Nasal cavity respiratory epithelium epithelial cell of viscerocranial mucosa (primary cell): ENCODE measurements around the gene NPPB. TPM values are rescaled to one million over a fixed set of nuclear protein-coding genes. Genes with fewer than 3 reads are reported as not detected.

Experiments
- total RNA-seq: library from RNA; depleted of rRNA; stranded (reverse); fragments of >200 nt; gene quantifications from 2 replicates; pipeline ENCODE4 v1.2.3, GENCODE V29; 2014

Gene NPPB
- not detected in 2 replicates for total RNA-seq

DNA sequence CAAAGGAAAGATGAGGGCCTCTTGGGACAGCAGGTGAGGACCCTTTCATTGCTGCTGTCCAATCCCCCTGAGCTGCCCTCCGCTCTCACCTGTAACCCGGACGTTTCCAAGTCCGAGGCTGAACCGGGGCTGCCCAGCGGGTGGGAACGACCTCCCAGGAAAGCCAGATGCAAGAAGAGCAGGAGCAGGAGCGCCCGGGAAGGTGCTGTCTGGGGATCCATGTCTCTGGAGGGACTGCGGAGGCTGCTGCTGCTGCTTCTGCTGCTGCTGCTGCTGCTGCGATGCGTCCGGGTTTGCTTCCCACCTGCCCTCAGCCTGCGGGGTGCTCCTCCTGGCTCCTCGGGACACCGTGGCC lies at the start of gene NPPB:
NPPB (minus strand) TSS at position 333 of the 355 bp plus-strand sequence; CDS start at position 221, 112 bp downstream.

DNA sequence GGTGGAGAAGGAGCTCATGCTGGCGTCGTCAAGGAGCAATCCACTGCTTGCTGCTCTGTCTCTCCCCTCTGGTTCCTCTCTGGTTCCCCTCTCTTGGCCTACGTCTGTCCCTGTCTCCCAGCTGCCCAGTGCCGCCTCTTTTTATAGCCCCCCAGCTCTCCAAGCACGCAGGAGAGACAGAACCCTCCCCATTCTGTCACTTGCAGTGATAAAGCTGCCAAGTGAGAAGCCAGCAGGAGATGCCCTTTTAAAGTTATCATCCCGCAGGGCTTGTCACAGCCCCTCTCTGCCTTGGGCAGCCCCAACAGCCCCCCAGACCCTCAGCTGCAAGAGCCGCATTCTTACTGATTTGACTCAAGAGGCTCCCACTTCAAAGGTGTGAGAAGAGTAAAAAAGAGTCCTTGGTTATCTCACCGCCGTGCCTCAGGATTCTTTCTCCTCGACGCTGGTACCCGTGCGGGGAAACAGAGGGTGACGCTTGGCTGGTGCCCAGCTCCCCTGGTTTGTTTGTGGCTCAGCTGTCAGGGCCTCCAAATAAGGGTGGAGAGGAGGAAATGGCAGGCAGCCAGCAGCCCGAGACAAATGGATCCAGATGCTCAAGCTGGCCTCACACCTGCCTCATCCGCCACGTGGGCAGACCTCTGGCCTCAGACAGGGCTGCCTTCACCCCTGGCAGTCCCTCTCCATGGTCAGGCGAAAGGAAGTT lies 10.9 kb downstream of the NPPB start, which contains the start of gene NPPA:
NPPA (minus strand) TSS at position 117 of the 706 bp plus-strand sequence; CDS start at position 18, 99 bp downstream.

Other genes starting within 250 kb of the NPPB start
- 27.0 and 65.7 TPM in 2 replicates for gene FBXO2, start 204.5 kb downstream of the NPPB start, total RNA-seq
- 7.5 and 17.2 TPM in 2 replicates for gene FBXO44, start 204.1 kb downstream of the NPPB start, total RNA-seq
- gene FBXO6, start 194.7 kb downstream of the NPPB start, total RNA-seq: 11.0 and 16.4 TPM in 2 replicates
- 36.7 and 58.8 TPM in 2 replicates for gene MAD2L2, start 177.8 kb downstream of the NPPB start, total RNA-seq
- under 0.01 TPM in 2 replicates for gene DRAXIN, start 167.2 kb downstream of the NPPB start, total RNA-seq
- 55.7 and 72.8 TPM in 2 replicates for gene AGTRAP, start 122.8 kb downstream of the NPPB start, total RNA-seq
- gene C1orf167, start 96.8 kb downstream of the NPPB start, total RNA-seq: 0.07 TPM in 1 of 2 replicates, not detected in the other
- 18.8 and 25.1 TPM in 2 replicates for gene MTHFR, start 53.0 kb downstream of the NPPB start, total RNA-seq
- gene CLCN6, start 52.8 kb downstream of the NPPB start, total RNA-seq: 5.5 and 7.4 TPM in 2 replicates
- not detected in 2 replicates for gene NPPA, start 11.2 kb downstream of the NPPB start, total RNA-seq
- 55.4 and 72.0 TPM in 2 replicates for gene KIAA2013, start 67.5 kb upstream of the NPPB start, total RNA-seq
- gene PLOD1, start 75.8 kb upstream of the NPPB start, total RNA-seq: 56.7 and 184 TPM in 2 replicates
- 105 and 135 TPM in 2 replicates for gene MFN2, start 121.5 kb upstream of the NPPB start, total RNA-seq
- gene MIIP, start 160.6 kb upstream of the NPPB start, total RNA-seq: 25.5 and 34.9 TPM in 2 replicates
- gene TNFRSF8, start 204.4 kb upstream of the NPPB start, total RNA-seq: not detected in 2 replicates